Muscle of arm (tissue), 14 donors: ENCODE measurements around the gene KLHL34. TPM values are rescaled to one million over a fixed set of nuclear protein-coding genes. Genes with fewer than 3 reads are reported as not detected.

Experiments
- DNase-seq: peaks from one replicate; pipeline ENCODE4 v3.0.0-alpha.2; 2013
- long read RNA-seq, 11 donors: transcript quantifications; one replicate each; lab custom pipeline, GENCODE V29; 2026
- polyA plus RNA-seq, 12 donors: library from polyadenylated mRNA; unstranded; fragments of 120-200 nt; gene quantifications; one replicate each; pipeline ENCODE4 v1.2.1, GENCODE V29; 2013; ENCODE audit not compliant: insufficient read length in 12 of 12

Gene KLHL34
- 1 to 10 TPM in 2 of 12 donors, under 1 TPM in 7, not detected in 3; 0.08 to 1.1 (median 0.34) TPM for polyA plus RNA-seq
- long read RNA-seq, donor 1: 0 reads
- long read RNA-seq, donor 2, partial matches to known transcripts: 0 of 3 reads
- long read RNA-seq, donor 2, other reads (novel, unspliced or antisense): 0 of 3 reads
- long read RNA-seq, donor 3: 0 reads
- long read RNA-seq, donor 4, partial matches to known transcripts: 0 of 1 reads
- long read RNA-seq, donor 4, other reads (novel, unspliced or antisense): 0 of 1 reads
- long read RNA-seq, donor 5, partial matches to known transcripts: 0 of 2 reads
- long read RNA-seq, donor 5, other reads (novel, unspliced or antisense): 0 of 2 reads
- long read RNA-seq, donor 6, partial matches to known transcripts: 0 of 1 reads
- long read RNA-seq, donor 6, other reads (novel, unspliced or antisense): 0 of 1 reads
- long read RNA-seq, donor 7, partial matches to known transcripts: 0 of 1 reads
- long read RNA-seq, donor 7, other reads (novel, unspliced or antisense): 0 of 1 reads
- long read RNA-seq, donor 8, transcript KLHL34-201 (1 exons, 3,641 nt): major isoform, 6 of 6 reads
- long read RNA-seq, donor 8, partial matches to known transcripts: 0 of 6 reads
- long read RNA-seq, donor 8, other reads (novel, unspliced or antisense): 0 of 6 reads
- long read RNA-seq, donor 9, partial matches to known transcripts: 0 of 2 reads
- long read RNA-seq, donor 9, other reads (novel, unspliced or antisense): 0 of 2 reads
- long read RNA-seq, donor 10, transcript KLHL34-201 (1 exons, 3,641 nt): major isoform, 5 of 5 reads
- long read RNA-seq, donor 10, partial matches to known transcripts: 0 of 5 reads
- long read RNA-seq, donor 10, other reads (novel, unspliced or antisense): 0 of 5 reads
- long read RNA-seq, donor 11: 0 reads

- DNase-seq: no peak
Measured at GRCh38 chrX:21658152-21658737, at the start of gene KLHL34. KLHL34 (minus strand) TSS chrX:21658330; CDS start chrX:21657788, 542 bp downstream.

GRCh38 chrX:21705225-21705624, 47.1 kb upstream of the KLHL34 start:
- DNase-seq: no peak

- DNase-seq: no peak
Measured at GRCh38 chrX:21702725-21703124, 44.6 kb upstream of the KLHL34 start.

- DNase-seq: no peak
Measured at GRCh38 chrX:21700967-21701366, 42.8 kb upstream of the KLHL34 start.

GRCh38 chrX:21700275-21700674, 42.1 kb upstream of the KLHL34 start:
- no peak for DNase-seq

- DNase-seq: no peak
Measured at GRCh38 chrX:21699136-21699535, 41.0 kb upstream of the KLHL34 start.

- no peak for DNase-seq
Measured at GRCh38 chrX:21698272-21698671, 40.1 kb upstream of the KLHL34 start.

GRCh38 chrX:21691512-21692018, 33.4 kb upstream of the KLHL34 start:
- DNase-seq: no peak

- DNase-seq: no peak
Measured at GRCh38 chrX:21683941-21684340, 25.8 kb upstream of the KLHL34 start.

- DNase-seq: no peak
Measured at GRCh38 chrX:21678048-21678612, 20.0 kb upstream of the KLHL34 start.

GRCh38 chrX:21675931-21676330, 17.8 kb upstream of the KLHL34 start:
- no peak for DNase-seq

GRCh38 chrX:21674430-21675186, 16.5 kb upstream of the KLHL34 start:
- DNase-seq: no peak

- no peak for DNase-seq
Measured at GRCh38 chrX:21666679-21667078, 8.5 kb upstream of the KLHL34 start.

GRCh38 chrX:21666252-21666651, 8.1 kb upstream of the KLHL34 start:
- no peak for DNase-seq

- DNase-seq: no peak
Measured at GRCh38 chrX:21662761-21663160, 4.6 kb upstream of the KLHL34 start.

GRCh38 chrX:21661316-21661715, 3.2 kb upstream of the KLHL34 start:
- no peak for DNase-seq

GRCh38 chrX:21660156-21660555, 2.0 kb upstream of the KLHL34 start:
- DNase-seq: no peak

- DNase-seq: no peak
Measured at GRCh38 chrX:21659320-21659719, 1.2 kb upstream of the KLHL34 start.

GRCh38 chrX:21658746-21659145, 616 bp upstream of the KLHL34 start:
- no peak for DNase-seq

- DNase-seq: no peak
Measured at GRCh38 chrX:21657318-21658151, 595 bp downstream of the KLHL34 start.
